ENCODE measurements around the gene CBLN4. TPM values are rescaled to one million over a fixed set of nuclear protein-coding genes. Genes with fewer than 3 reads are reported as not detected.

Gene CBLN4
- total RNA-seq, 1 experiment from 2014 or later = not detected

DNA sequence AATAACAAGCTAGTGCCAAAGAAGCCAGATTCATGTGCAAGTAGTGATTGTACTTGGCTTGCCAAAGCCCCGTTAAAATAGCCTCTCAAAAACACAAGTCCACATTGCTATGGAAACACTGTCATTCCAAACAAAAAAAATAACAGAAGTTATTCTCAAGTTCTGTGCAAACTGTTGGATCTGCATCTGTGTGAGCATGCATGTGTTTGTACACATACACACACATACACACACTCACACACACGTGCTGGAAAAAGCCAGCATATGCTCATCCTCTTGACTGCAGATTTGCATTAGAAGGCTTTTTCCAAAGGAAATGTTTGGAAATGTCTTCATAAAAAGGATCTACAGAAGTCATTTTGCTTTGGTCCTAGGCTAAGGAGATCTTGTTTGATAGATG, 13.4 kb upstream of the CBLN4 start:
- H3K27me3 ChIP-seq (ENCODE audit: insufficient read depth, low read length) = no peaks in the 10 kb centered on the region
- H3K9ac ChIP-seq (ENCODE audit: extremely low read depth, insufficient read length, low read length) = no peak overlapping the region
- no peak overlapping the region for H2BK15ac ChIP-seq (ENCODE audit: low read depth, low read length)
- no peaks in the 10 kb centered on the region for H3K79me1 ChIP-seq (ENCODE audit: insufficient read depth, low read depth, low read length, poor library complexity, severe bottlenecking)
- no peak overlapping the region for H4K5ac ChIP-seq (ENCODE audit: insufficient read length, low read depth, low read length)
- Mint-ChIP-seq H3K36me3 (ENCODE audit: insufficient read depth in 1 of 3, low read depth in 3 of 3) (peaks cover 7 to 31% (median 14%) of the 10 kb centered on the region in 3 experiments; a peak in 6 of 7 replicates), H3K4me3 (no peak overlapping the region), H3K9me3 (peaks cover 96 to 97% of the 10 kb centered on the region in 2 experiments), H3K27ac (no peak overlapping the region), H3K4me1 (no peaks in the 10 kb centered on the region), H3K27me3 (ENCODE audit: low read depth) (no peaks in the 10 kb centered on the region; the same call in 1 of the 2 replicates)
- H2BK120ac ChIP-seq (ENCODE audit: low read depth, low read length, poor library complexity, severe bottlenecking) = no peak overlapping the region
- H2AK5ac ChIP-seq (ENCODE audit: insufficient read length, low read length) = no peak overlapping the region
- no peak overlapping the region for H2BK5ac ChIP-seq (ENCODE audit: insufficient read length, low read length)
- H3K27ac ChIP-seq (ENCODE audit: insufficient read length, low read depth, low read length) = no peak overlapping the region
- no peak overlapping the region for H2BK20ac ChIP-seq (ENCODE audit: low read depth, low read length, poor library complexity, severe bottlenecking)
- peaks cover 96% of the 10 kb centered on the region for H3K9me3 ChIP-seq (ENCODE audit: control insufficient read depth, low read depth, low read length)
- H4K8ac ChIP-seq (replicated peaks; ENCODE audit: insufficient read length, low read depth, low read length) = no peak overlapping the region
- no peaks in the 10 kb centered on the region for H3K79me2 ChIP-seq (ENCODE audit: insufficient read depth, low read length)
- H2AFZ ChIP-seq (ENCODE audit: low read length) = no peak overlapping the region
- H4K20me1 ChIP-seq (ENCODE audit: control insufficient read depth, insufficient read depth, insufficient read length) = no peaks in the 10 kb centered on the region
- no peaks in the 10 kb centered on the region for H3K4me1 ChIP-seq (ENCODE audit: insufficient read depth, low read length)
- no peak overlapping the region for H3K56ac ChIP-seq (ENCODE audit: insufficient read length, low read depth, low read length)
- H2BK12ac ChIP-seq (ENCODE audit: insufficient read length, low read depth, low read length) = no peak overlapping the region
- no peak overlapping the region for H3K4ac ChIP-seq (ENCODE audit: low read depth, low read length)
- no peak overlapping the region for H4K91ac ChIP-seq (ENCODE audit: insufficient read length, low read depth, low read length)
- TF ChIP-seq, protein P1, sequence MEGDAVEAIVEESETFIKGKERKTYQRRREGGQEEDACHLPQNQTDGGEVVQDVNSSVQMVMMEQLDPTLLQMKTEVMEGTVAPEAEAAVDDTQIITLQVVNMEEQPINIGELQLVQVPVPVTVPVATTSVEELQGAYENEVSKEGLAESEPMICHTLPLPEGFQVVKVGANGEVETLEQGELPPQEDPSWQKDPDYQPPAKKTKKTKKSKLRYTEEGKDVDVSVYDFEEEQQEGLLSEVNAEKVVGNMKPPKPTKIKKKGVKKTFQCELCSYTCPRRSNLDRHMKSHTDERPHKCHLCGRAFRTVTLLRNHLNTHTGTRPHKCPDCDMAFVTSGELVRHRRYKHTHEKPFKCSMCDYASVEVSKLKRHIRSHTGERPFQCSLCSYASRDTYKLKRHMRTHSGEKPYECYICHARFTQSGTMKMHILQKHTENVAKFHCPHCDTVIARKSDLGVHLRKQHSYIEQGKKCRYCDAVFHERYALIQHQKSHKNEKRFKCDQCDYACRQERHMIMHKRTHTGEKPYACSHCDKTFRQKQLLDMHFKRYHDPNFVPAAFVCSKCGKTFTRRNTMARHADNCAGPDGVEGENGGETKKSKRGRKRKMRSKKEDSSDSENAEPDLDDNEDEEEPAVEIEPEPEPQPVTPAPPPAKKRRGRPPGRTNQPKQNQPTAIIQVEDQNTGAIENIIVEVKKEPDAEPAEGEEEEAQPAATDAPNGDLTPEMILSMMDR (conservative IDR thresholded peaks at IDR 0.05) = no peak
- H3K4me2 ChIP-seq (ENCODE audit: insufficient read depth, insufficient read length, low read length) = no peak overlapping the region
- DNase-seq = no peak
- H3K14ac ChIP-seq (ENCODE audit: insufficient read depth, low read length) = no peak overlapping the region
- H3T11ph ChIP-seq (ENCODE audit: low read length) = no peak overlapping the region
- H3K18ac ChIP-seq (ENCODE audit: insufficient read length, low read depth, low read length) = no peak overlapping the region
- no CpG with 5 or more reads among the region's 2 CpGs for WGBS (ENCODE audit: extremely low coverage, insufficient read length, low lambda C conversion rate)
- H3K23ac ChIP-seq (ENCODE audit: insufficient read length, low read depth, low read length) = no peak overlapping the region
- no peaks in the 10 kb centered on the region for H3K23me2 ChIP-seq (ENCODE audit: insufficient read length, low read depth, low read length, poor library complexity, severe bottlenecking)

Data from H9 (cell line).